ENCODE data around the gene SCTR.

Gene SCTR

GRCh38 chr2:119525614-119526013 lies 1.3 kb upstream of the SCTR start:
- no peak overlapping the region for H3K27ac ChIP-seq (ENCODE audit: low read depth, low read length, severe bottlenecking)
- no peaks in the 10 kb centered on the region for H3K9me3 ChIP-seq (ENCODE audit: control insufficient read depth, low read length)
- H3K4me3 ChIP-seq (ENCODE audit: extremely low read depth, insufficient read depth, low read length, poor library complexity, severe bottlenecking) = no peak overlapping the region
- WGBS, 2 experiments (ENCODE audit: insufficient coverage in 2 of 2) = 85% methylated on average over 2 of the region's 4 CpGs; no CpG with 5 or more reads in 1 of the 2 experiments
- no peaks in the 10 kb centered on the region for H3K36me3 ChIP-seq (ENCODE audit: control insufficient read depth, insufficient read depth, low read length)
- peaks cover 3% of the 10 kb centered on the region for H3K4me1 ChIP-seq (ENCODE audit: control insufficient read depth, insufficient read depth, low read length, poor library complexity, severe bottlenecking)

GRCh38 chr2:119523383-119523951 lies 816 bp downstream of the SCTR start:
- WGBS, 2 experiments (ENCODE audit: insufficient coverage in 2 of 2) = 5% methylated on average over 7 to 15 of the region's 21 CpGs

GRCh38 chr2:119522671-119523070 lies 1.6 kb downstream of the SCTR start:
- peaks cover 3% of the 10 kb centered on the region for H3K4me1 ChIP-seq (ENCODE audit: control insufficient read depth, insufficient read depth, low read length, poor library complexity, severe bottlenecking)
- H3K9me3 ChIP-seq (ENCODE audit: control insufficient read depth, low read length) = no peaks in the 10 kb centered on the region
- H3K4me3 ChIP-seq (ENCODE audit: extremely low read depth, insufficient read depth, low read length, poor library complexity, severe bottlenecking) = no peak overlapping the region
- WGBS, 2 experiments (ENCODE audit: insufficient coverage in 2 of 2) = 47 to 85% methylated on average over 4 to 5 of the region's 6 CpGs
- no peaks in the 10 kb centered on the region for H3K36me3 ChIP-seq (ENCODE audit: control insufficient read depth, insufficient read depth, low read length)
- no peak overlapping the region for H3K27ac ChIP-seq (ENCODE audit: low read depth, low read length, severe bottlenecking)

More at GRCh38 chr2:119523383-119523951, 816 bp downstream of the SCTR start:
- no peaks in the 10 kb centered on the region for H3K36me3 ChIP-seq (ENCODE audit: control insufficient read depth, insufficient read depth, low read length)
- H3K9me3 ChIP-seq (ENCODE audit: control insufficient read depth, low read length) = no peaks in the 10 kb centered on the region
- H3K4me3 ChIP-seq (ENCODE audit: extremely low read depth, insufficient read depth, low read length, poor library complexity, severe bottlenecking) = peak overlapping the region; percentile 0
- H3K27ac ChIP-seq (ENCODE audit: low read depth, low read length, severe bottlenecking) = no peak overlapping the region
- peaks cover 3% of the 10 kb centered on the region for H3K4me1 ChIP-seq (ENCODE audit: control insufficient read depth, insufficient read depth, low read length, poor library complexity, severe bottlenecking)

GRCh38 chr2:119521433-119522050 lies 2.7 kb downstream of the SCTR start:
- Histone ChIP-seq H3K36me3 (ENCODE audit: control insufficient read depth, insufficient read depth, low read length) (no peaks in the 10 kb centered on the region), H3K9me3 (ENCODE audit: control insufficient read depth, low read length) (no peaks in the 10 kb centered on the region), H3K4me3 (ENCODE audit: extremely low read depth, insufficient read depth, low read length, poor library complexity, severe bottlenecking) (no peak overlapping the region), H3K4me1 (ENCODE audit: control insufficient read depth, insufficient read depth, low read length, poor library complexity, severe bottlenecking) (peaks cover 3% of the 10 kb centered on the region), H3K27ac (ENCODE audit: low read depth, low read length, severe bottlenecking) (no peak overlapping the region)
- WGBS, 2 experiments (ENCODE audit: insufficient coverage in 2 of 2) = 92 to 94% methylated on average over 7 to 9 of the region's 11 CpGs

GRCh38 chr2:119520696-119521432 lies 3.4 kb downstream of the SCTR start:
- H3K27ac ChIP-seq (ENCODE audit: low read depth, low read length, severe bottlenecking) = no peak overlapping the region
- H3K9me3 ChIP-seq (ENCODE audit: control insufficient read depth, low read length) = no peaks in the 10 kb centered on the region
- 93 to 100% methylated on average over 1 to 3 of the region's 3 CpGs for WGBS, 2 experiments (ENCODE audit: insufficient coverage in 2 of 2)
- peaks cover 3% of the 10 kb centered on the region for H3K4me1 ChIP-seq (ENCODE audit: control insufficient read depth, insufficient read depth, low read length, poor library complexity, severe bottlenecking)
- H3K36me3 ChIP-seq (ENCODE audit: control insufficient read depth, insufficient read depth, low read length) = no peaks in the 10 kb centered on the region
- no peak overlapping the region for H3K4me3 ChIP-seq (ENCODE audit: extremely low read depth, insufficient read depth, low read length, poor library complexity, severe bottlenecking)

GRCh38 chr2:119519057-119519408 lies 5.2 kb downstream of the SCTR start:
- no peak overlapping the region for H3K4me3 ChIP-seq (ENCODE audit: extremely low read depth, insufficient read depth, low read length, poor library complexity, severe bottlenecking)
- 94 to 97% methylated on average over 9 to 10 of the region's 10 CpGs for WGBS, 2 experiments (ENCODE audit: insufficient coverage in 2 of 2)
- no peaks in the 10 kb centered on the region for H3K36me3 ChIP-seq (ENCODE audit: control insufficient read depth, insufficient read depth, low read length)
- H3K9me3 ChIP-seq (ENCODE audit: control insufficient read depth, low read length) = no peaks in the 10 kb centered on the region
- peaks cover 3% of the 10 kb centered on the region for H3K4me1 ChIP-seq (ENCODE audit: control insufficient read depth, insufficient read depth, low read length, poor library complexity, severe bottlenecking)
- H3K27ac ChIP-seq (ENCODE audit: low read depth, low read length, severe bottlenecking) = no peak overlapping the region

- WGBS, 2 experiments (ENCODE audit: insufficient coverage in 2 of 2) = 91 to 94% methylated on average over 8 to 10 of the region's 10 CpGs
- Histone ChIP-seq H3K9me3 (ENCODE audit: control insufficient read depth, low read length) (no peaks in the 10 kb centered on the region), H3K4me1 (ENCODE audit: control insufficient read depth, insufficient read depth, low read length, poor library complexity, severe bottlenecking) (peaks cover 2% of the 10 kb centered on the region), H3K27ac (ENCODE audit: low read depth, low read length, severe bottlenecking) (no peak overlapping the region), H3K4me3 (ENCODE audit: extremely low read depth, insufficient read depth, low read length, poor library complexity, severe bottlenecking) (no peak overlapping the region), H3K36me3 (ENCODE audit: control insufficient read depth, insufficient read depth, low read length) (no peaks in the 10 kb centered on the region)
These were observed 5.8 kb downstream of the SCTR start for GRCh38 chr2:119518401-119519056.

GRCh38 chr2:119517433-119517832 lies 6.8 kb downstream of the SCTR start:
- H3K27ac ChIP-seq (ENCODE audit: low read depth, low read length, severe bottlenecking) = no peak overlapping the region
- no peaks in the 10 kb centered on the region for H3K9me3 ChIP-seq (ENCODE audit: control insufficient read depth, low read length)
- WGBS, 2 experiments (ENCODE audit: insufficient coverage in 2 of 2) = 24 to 35% methylated on average over 5 to 6 of the region's 7 CpGs
- no peak overlapping the region for H3K4me3 ChIP-seq (ENCODE audit: extremely low read depth, insufficient read depth, low read length, poor library complexity, severe bottlenecking)
- no peaks in the 10 kb centered on the region for H3K36me3 ChIP-seq (ENCODE audit: control insufficient read depth, insufficient read depth, low read length)
- H3K4me1 ChIP-seq (ENCODE audit: control insufficient read depth, insufficient read depth, low read length, poor library complexity, severe bottlenecking) = no peaks in the 10 kb centered on the region

- H3K36me3 ChIP-seq (ENCODE audit: control insufficient read depth, insufficient read depth, low read length) = no peaks in the 10 kb centered on the region
- no peaks in the 10 kb centered on the region for H3K4me1 ChIP-seq (ENCODE audit: control insufficient read depth, insufficient read depth, low read length, poor library complexity, severe bottlenecking)
- H3K27ac ChIP-seq (ENCODE audit: low read depth, low read length, severe bottlenecking) = no peak overlapping the region
- H3K9me3 ChIP-seq (ENCODE audit: control insufficient read depth, low read length) = no peaks in the 10 kb centered on the region
- no peak overlapping the region for H3K4me3 ChIP-seq (ENCODE audit: extremely low read depth, insufficient read depth, low read length, poor library complexity, severe bottlenecking)
- WGBS, 2 experiments (ENCODE audit: insufficient coverage in 2 of 2) = 77 to 100% methylated on average over 2 of the region's 2 CpGs
These were observed 8.2 kb downstream of the SCTR start for GRCh38 chr2:119516121-119516520.

- WGBS, 2 experiments (ENCODE audit: insufficient coverage in 2 of 2) = 43% methylated on average over 1 of the region's 1 CpG; no CpG with 5 or more reads in 1 of the 2 experiments
- Histone ChIP-seq H3K27ac (ENCODE audit: low read depth, low read length, severe bottlenecking) (no peak overlapping the region), H3K9me3 (ENCODE audit: control insufficient read depth, low read length) (no peaks in the 10 kb centered on the region), H3K4me3 (ENCODE audit: extremely low read depth, insufficient read depth, low read length, poor library complexity, severe bottlenecking) (no peak overlapping the region), H3K36me3 (ENCODE audit: control insufficient read depth, insufficient read depth, low read length) (no peaks in the 10 kb centered on the region), H3K4me1 (ENCODE audit: control insufficient read depth, insufficient read depth, low read length, poor library complexity, severe bottlenecking) (no peaks in the 10 kb centered on the region)
These were observed 10.5 kb downstream of the SCTR start for GRCh38 chr2:119513832-119514231.
